Vagina (tissue), 1 donor: ENCODE measurements around the gene SCNN1B. TPM values are rescaled to one million over a fixed set of nuclear protein-coding genes. Genes with fewer than 3 reads are reported as not detected.

Source experiments
- total RNA-seq: library from RNA; depleted of rRNA; stranded (reverse); fragments of >200 nt; gene quantifications from one replicate; pipeline ENCODE4 v1.2.3, GENCODE V29; 2016

The SCNN1B gene
- total RNA-seq, 1 donor from 2014 or later = 76.9 TPM

Other genes with a start within 250 kb of the SCNN1B start
- 32.2 TPM for gene USP31, start 152.8 kb upstream of the SCNN1B start, total RNA-seq
- 26.5 TPM for gene SCNN1G, start 119.6 kb upstream of the SCNN1B start, total RNA-seq
- gene COG7, start 150.9 kb downstream of the SCNN1B start, total RNA-seq = 21.4 TPM
- gene GGA2, start 208.2 kb downstream of the SCNN1B start, total RNA-seq = 39.0 TPM